ENCODE data around the gene RFNG. TPM values are rescaled to one million over a fixed set of nuclear protein-coding genes. Genes with fewer than 3 reads are reported as not detected.

The RFNG gene, protein sequence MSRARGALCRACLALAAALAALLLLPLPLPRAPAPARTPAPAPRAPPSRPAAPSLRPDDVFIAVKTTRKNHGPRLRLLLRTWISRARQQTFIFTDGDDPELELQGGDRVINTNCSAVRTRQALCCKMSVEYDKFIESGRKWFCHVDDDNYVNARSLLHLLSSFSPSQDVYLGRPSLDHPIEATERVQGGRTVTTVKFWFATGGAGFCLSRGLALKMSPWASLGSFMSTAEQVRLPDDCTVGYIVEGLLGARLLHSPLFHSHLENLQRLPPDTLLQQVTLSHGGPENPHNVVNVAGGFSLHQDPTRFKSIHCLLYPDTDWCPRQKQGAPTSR
- 100 to 1,000 TPM in 1 of 6 donors, 10 to 100 TPM in 5; 25.0 to 101 (median 37.5) TPM for total RNA-seq

- TF ChIP-seq POLR2A (IDR thresholded peaks at IDR 0.05) = peak in 2 of 4 donors; percentile 15 to 60
- TF ChIP-seq POLR2AphosphoS5 (IDR thresholded peaks at IDR 0.05) = peak; percentile 34 to 53
- no peak for TF ChIP-seq EP300 (IDR thresholded peaks at IDR 0.05)
- TF ChIP-seq CTCF (IDR thresholded peaks at IDR 0.05) = no peak
- no peaks in the 10 kb centered on the region for H3K27me3 ChIP-seq
- H3K27ac ChIP-seq = peak within 1 kb of the TSS; percentile 59 to 81 (median 67)
- H3K4me3 ChIP-seq = peak within 1 kb of the TSS; percentile 51 to 99 (median 91)
- DNase-seq = peak; percentile 75 to 98
- H3K36me3 ChIP-seq = peaks cover 11 to 60% (median 46%) of the 10 kb centered on the region in 4 donors
- no peaks in the 10 kb centered on the region for H3K9me3 ChIP-seq
- WGBS, 2 donors = 1% methylated on average over 33 of the region's 94 CpGs; no CpG with 5 or more reads in 1 of the 2 donors
- peak in 1 of 2 donors; percentile 73 for ATAC-seq (ENCODE audit: low FRiP score in 2 of 2)
- peaks cover 20 to 44% (median 26%) of the 10 kb centered on the region in 4 donors for H3K4me1 ChIP-seq
These were observed at the start of gene RFNG, which contains the start of gene GPS1 for GRCh38 chr17:82051776-82052637. RFNG (minus strand) TSS chr17:82051811; CDS start chr17:82051766, 45 bp downstream. GPS1 (plus strand) TSS chr17:82051898; CDS start chr17:82051932, 34 bp downstream.

- Histone ChIP-seq H3K36me3 (peaks cover 0 to under 1% (median 0%) of the 10 kb centered on the region in 4 donors), H3K27me3 (no peaks in the 10 kb centered on the region), H3K27ac (peak overlapping the region in 2 of 4 donors; percentile 91 to 96), H3K4me3 (no peak overlapping the region), H3K9me3 (no peaks in the 10 kb centered on the region), H3K4me1 (peaks cover 45 to 82% (median 69%) of the 10 kb centered on the region in 4 donors)
- TF ChIP-seq EP300 (IDR thresholded peaks at IDR 0.05) (no peak), CTCF (IDR thresholded peaks at IDR 0.05) (no peak), POLR2AphosphoS5 (IDR thresholded peaks at IDR 0.05) (no peak), POLR2A (IDR thresholded peaks at IDR 0.05) (no peak)
- DNase-seq = peak in 1 of 2 donors; percentile 39
- WGBS, 2 donors = 81 to 82% methylated on average over 7 to 10 of the region's 10 CpGs
- ATAC-seq (ENCODE audit: low FRiP score in 2 of 2) = no peak
These were observed 49.7 kb upstream of the RFNG start for GRCh38 chr17:82101301-82101715.

DNA sequence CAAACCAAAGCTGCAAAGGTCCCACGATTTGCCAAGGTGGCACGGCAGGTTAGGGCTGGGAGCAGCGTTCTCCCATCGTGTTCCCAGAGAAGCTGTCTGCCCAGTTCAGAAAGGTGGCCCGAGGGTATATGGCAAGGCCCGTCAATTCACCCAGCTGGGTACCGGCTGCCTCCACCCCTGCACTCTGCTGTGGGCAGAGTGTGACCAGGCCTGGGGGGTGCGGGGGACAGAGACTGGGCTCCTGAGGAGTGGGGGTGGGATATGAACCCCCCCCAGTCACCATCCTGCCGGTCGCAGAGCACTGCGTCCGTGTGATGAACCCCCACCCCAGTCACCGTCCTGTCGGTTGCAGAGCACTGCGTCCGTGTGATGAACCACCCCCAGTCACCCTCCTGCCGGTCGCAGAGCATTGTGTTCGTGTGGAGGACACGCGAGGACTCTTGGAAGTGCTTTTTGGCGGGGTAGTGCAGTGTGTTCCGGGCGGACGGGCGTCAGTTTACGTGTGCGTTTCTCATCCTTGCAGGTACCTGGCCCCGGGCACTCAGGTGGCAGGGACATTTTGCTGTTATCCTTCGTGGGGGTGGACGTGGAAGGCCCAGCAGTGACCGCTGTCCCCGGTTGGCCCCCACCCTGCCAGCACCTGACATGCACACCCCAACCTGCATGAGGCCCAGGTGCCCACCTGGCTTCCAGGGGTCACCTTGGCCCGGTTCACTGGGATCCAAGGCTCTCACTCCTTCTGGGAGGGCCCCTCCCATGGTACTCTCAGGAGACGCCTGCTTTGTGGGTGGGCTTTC is 49.1 kb upstream of the RFNG start:
- TF ChIP-seq CTCF (IDR thresholded peaks at IDR 0.05) (no peak), POLR2AphosphoS5 (IDR thresholded peaks at IDR 0.05) (no peak), POLR2A (IDR thresholded peaks at IDR 0.05) (no peak), EP300 (IDR thresholded peaks at IDR 0.05) (no peak)
- DNase-seq = peak in 1 of 2 donors; percentile 51
- WGBS, 2 donors = 95% methylated on average over 16 to 22 of the region's 35 CpGs
- no peaks in the 10 kb centered on the region for H3K9me3 ChIP-seq
- H3K27me3 ChIP-seq = no peaks in the 10 kb centered on the region
- no peak for ATAC-seq (ENCODE audit: low FRiP score in 2 of 2)
- H3K4me1 ChIP-seq = peaks cover 39 to 79% (median 65%) of the 10 kb centered on the region in 4 donors
- peak overlapping the region in 3 of 4 donors; percentile 95 to 98 (median 96) for H3K27ac ChIP-seq
- H3K4me3 ChIP-seq = no peak overlapping the region
- peaks cover 0 to 7% (median 5%) of the 10 kb centered on the region in 4 donors for H3K36me3 ChIP-seq
